ENCODE measurements around the gene EZR.

The EZR gene

DNA sequence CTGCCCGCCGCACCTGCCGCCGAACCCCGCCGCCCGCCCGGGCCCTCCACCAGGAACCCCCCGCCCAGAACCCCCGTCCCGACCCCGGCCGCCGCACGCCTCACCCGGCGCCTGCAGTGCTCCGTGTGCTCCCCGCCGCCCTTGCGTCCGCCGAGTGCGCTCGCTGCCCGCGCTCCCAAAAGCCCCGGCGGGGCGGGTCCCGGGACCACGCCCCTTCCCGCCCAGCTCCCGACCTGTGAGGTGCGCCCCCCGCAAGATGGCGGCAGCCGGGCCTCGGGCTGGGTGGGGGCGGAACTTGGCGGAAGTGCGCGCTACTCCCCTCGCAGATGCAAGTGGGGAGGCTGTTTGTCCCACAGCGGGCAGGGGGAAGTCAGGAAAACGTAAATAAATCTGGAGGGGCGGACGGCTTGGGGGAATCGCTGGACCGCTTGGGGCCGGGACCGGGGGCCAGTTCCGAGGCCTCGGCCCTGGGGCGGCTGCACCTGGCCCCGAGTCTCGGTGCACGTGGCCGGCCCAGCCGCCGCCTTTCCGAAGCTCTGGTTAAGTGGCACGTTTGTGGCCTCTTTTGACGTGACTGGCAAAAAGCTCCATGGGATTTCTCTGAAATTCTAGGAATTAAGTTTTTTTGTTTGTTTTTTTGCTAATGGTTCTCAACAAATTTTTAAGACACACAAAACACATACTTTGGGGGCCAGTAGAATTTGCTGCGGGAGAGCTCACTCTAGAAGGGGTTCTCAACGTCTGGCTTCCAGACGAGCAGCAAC is at the start of gene EZR:
Gene EZR, minus strand, starts transcription at position 156 of the 764 bp plus-strand sequence. CDS start 1,275 bp downstream, outside the sequence.
- DNase-seq, result peak; percentile 91

- DNase-seq, result no peak
Observed at GRCh38 chr6:158868122-158868480, 48.9 kb upstream of the EZR start.

DNA sequence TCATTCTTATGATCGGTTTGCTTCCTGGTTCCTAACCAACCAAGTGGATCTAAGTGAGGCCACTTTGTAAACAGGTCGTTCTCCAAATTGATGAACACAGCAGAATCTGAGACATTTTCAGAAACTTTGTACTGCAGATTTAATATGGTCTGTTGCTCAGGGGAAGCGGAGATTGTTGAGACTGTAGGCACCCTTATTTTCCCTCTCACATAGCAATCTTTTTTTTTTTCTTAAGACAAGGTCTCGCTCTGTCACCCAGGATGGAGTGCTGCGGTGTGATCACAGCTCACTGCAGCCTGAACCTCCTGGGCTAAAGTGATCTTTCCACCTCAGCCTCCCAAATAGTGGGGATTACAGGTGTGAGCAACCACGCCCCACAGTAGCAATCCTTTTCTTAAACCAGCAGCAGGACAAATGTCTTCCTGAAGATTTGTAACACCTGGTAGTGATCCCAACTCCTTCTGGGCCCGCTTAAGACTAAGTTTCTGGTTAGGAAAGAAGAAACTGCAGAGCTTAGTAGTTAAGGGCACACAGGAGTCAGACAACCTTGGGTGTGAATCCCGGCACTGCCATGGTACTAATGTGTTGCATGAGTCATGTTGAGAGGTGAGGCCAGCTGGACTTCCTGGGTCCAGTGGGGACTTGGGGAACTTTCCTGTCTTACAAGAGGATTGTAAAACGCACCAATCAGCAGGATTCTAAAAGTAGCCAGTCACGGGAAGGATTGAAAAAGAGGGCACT is 48.4 kb upstream of the EZR start:
- DNase-seq, result no peak

- DNase-seq, result no peak
Observed at GRCh38 chr6:158865769-158866168, 46.6 kb upstream of the EZR start.

DNA sequence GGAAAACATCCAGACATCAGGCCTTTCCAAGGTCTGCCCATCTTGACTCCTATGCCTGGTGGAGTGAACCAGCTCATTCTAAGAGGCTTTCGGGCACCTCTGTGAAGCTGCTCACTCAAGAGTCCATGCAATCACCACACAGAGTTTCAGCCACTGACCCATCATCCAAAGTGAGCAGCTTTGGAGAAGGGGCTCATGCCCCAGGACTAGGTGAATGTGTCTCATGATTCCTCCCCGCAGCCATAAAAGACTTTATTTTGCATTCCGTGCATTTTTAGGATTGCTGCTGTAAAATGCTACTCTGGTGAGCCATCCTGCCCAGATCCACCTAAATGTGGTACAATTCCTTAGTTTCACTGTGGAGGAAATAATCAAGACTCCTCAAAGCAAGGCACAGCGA is 44.5 kb upstream of the EZR start:
- DNase-seq, result no peak

DNA sequence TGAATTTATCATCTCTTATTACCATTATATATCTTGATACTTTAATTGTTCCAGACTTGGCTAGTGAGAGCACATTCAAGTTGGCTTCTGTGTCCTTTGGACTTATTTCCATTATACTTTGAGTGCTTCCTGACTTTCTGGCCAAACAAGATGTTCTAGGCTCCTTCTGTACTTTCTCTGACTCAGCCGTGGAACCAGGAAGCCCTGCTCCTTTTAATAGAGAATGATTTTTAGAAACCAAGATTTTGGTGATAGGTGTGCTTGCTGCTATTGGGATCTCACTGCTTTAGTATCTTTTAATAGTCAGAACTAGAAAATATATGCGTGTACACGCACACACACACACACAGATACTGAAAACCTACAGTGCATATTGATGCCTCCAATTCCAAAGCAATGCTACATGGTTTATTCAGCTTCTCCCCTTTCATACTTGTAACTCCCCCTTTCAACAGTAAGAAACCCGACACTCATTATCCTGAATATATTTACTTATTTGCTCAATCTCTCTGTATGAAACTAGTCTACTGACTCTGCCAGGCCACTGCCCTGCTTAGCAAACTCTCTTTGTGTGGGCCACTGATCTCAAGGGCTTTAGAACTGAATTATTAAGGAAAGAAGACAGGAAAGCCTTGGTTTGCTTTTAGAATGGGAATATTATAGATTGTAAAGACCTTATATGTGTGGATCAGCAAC is 42.7 kb upstream of the EZR start:
- DNase-seq, result no peak

DNA sequence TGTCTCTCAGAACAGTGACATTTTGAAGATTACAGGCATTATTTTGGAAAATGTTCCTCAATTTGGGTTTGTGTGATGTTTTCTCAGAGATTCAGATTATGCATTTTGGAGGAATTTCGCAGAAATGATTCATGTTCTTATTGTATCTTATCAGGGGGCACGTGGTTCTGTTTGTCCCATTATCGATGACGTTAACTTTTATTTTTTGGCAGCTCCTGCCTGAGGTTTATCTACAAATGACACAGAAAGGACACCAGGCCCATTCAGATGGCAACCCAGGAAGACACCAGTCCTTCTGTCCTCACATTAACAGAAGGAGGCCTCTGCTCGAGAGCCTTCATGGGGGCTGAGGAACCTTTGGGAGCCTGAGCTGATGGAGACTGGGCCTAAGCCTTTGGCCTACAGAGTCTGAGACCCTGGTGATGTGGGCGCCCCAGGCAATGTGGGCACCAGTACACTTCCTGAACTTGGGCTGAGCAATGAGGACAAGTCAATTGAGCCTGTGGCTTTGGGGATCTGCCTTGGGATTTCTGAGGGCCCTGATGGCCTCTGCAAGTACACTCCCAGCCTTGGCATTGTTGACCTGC is 41.2 kb upstream of the EZR start:
- no peak for DNase-seq

GRCh38 chr6:158856261-158856660 is 37.1 kb upstream of the EZR start:
- no peak for DNase-seq

DNA sequence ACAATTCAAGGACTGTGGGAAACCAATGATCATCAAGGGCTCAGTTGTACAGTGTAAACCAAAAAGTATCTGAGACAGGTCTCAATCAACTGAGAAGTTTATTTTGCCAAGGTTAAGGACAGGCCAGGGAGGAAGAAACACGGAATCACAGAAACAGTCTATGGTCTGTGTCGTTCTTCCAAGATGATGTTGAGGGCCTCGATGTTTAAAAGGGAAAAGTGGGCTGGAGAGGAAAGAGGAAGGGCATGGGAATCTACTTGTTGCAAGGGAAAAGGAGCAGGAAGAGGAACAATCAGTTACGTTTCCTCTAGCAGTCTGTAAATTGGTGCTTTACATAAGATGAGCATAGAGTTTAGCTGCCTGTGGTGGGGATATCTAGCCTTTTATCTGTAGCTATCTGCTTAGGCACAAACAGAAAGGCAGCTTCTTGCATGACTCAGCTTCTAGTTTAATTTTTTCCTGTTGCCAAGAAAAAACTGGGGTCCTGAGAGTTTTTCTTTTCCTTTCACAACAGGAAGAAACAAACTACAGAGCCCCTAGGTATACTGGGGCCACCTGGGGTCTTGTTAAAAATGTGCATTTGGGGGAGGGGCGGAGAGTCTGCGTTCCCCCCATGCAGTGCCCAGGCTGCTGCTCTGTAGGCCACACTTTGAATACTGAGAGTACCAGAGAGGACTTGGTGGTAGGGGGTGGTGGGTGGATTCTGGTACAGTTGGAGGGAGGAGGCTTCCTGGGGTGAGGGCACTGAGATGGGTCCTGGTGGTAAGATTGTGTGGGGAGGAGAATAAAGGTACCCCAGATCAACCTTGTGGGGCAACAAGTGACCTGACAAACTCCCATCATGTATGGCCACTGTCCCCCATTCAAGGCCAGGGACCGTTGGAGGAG is 35.3 kb upstream of the EZR start:
- no peak for DNase-seq

DNA sequence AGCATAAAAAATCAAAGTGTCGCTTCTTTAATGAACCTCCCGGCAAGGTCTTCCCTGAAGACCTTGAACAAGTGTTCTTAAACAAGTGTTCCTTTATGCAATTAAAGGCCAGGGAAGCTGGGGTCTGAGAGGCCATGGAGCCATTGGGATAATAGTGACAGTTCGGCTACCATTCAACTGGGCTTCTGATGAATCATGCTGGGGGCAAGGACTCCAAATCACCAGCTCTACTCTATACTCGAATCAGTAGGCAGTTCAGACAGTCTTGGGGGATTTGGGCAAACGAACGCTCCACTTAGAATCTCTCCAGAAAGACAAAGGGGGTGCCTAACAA is 34.7 kb upstream of the EZR start:
- no peak for DNase-seq

- peak; percentile 93 for DNase-seq
Observed at GRCh38 chr6:158853072-158853879, 34.1 kb upstream of the EZR start.

GRCh38 chr6:158852312-158853071 is 33.3 kb upstream of the EZR start:
- no peak for DNase-seq

GRCh38 chr6:158850807-158851115 is 31.6 kb upstream of the EZR start:
- no peak for DNase-seq

DNA sequence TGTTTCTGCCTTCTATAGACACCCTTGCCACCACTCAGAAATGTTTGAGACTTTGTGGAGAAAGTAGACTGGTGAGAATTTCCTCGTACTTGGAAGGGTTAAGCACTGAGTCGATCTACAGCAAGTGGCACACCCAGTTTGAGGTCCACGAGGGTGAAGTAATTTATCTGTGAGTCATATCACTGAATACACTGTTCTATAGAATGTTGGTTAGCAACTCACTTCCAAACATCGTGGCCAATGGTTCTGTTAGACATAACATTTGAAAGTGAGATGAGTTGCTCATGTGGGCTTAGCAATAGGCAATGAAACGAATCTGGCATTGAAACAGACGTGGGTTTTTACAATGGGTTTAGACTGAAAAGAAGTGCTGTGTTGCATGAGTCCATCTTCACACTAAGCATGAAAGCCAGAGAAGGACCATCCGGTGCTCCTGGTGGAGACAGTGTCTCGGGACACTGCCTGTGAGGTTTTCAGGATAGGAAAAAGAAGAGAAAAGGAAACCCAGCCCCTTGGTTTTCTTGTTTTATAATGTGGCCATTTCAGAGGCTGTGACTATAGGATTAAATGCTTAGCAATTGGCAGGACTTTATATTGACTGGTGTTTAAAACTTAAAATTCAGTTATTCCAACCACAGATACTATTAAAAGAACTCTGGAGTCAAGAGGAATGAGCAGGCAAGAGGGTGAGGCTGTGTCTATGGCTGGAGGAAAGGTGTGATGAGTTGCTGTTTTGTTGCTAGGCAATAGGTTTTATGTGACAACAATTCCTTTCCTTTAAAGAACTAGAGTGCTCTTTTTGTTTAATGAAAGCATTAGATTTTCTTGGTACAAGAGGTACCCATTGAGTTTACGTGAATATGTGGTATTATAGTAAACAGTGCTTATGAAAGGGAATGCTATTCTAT is 31.0 kb upstream of the EZR start:
- peak; percentile 65 for DNase-seq

GRCh38 chr6:158848490-158848895 is 29.3 kb upstream of the EZR start:
- no peak for DNase-seq

- no peak for DNase-seq
Observed at GRCh38 chr6:158847786-158848185, 28.6 kb upstream of the EZR start.

DNA sequence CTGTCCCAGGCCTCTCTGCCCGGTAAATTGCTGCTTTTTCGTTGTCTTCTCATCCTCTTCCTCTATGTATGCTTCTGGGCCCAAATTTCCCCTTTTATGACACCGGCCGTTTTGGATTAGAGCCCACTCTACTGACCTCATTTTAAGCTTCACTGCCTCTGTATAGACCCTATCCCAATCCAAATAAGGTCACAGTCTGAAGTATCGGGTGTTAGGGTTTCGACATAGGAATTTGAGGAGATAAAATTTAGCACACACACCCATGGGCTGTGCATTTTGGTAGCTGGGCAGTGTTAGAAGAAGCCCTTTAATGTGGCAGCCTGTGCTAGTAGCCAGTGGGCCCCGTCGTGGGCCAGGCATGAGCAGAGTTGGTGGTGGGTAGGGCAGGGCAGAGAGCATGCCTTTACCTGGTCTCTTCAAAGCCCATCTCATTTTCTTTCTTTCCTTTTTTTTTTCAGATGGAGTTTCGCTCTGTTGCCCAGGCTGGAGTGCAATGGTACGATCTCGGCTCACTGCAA is 27.9 kb upstream of the EZR start:
- DNase-seq, result no peak

- DNase-seq, result no peak
Observed at GRCh38 chr6:158843751-158844683, 24.8 kb upstream of the EZR start.

GRCh38 chr6:158841358-158841757 is 22.2 kb upstream of the EZR start:
- no peak for DNase-seq

Measured in stimulated activated CD4-positive, alpha-beta T cell treated with anti-CD3 and anti-CD28 coated beads, Interleukin-15, amount 100 ng/mL, for 24 hours (primary cell).